ENCODE measurements around the gene HSF5.

The HSF5 gene

DNA sequence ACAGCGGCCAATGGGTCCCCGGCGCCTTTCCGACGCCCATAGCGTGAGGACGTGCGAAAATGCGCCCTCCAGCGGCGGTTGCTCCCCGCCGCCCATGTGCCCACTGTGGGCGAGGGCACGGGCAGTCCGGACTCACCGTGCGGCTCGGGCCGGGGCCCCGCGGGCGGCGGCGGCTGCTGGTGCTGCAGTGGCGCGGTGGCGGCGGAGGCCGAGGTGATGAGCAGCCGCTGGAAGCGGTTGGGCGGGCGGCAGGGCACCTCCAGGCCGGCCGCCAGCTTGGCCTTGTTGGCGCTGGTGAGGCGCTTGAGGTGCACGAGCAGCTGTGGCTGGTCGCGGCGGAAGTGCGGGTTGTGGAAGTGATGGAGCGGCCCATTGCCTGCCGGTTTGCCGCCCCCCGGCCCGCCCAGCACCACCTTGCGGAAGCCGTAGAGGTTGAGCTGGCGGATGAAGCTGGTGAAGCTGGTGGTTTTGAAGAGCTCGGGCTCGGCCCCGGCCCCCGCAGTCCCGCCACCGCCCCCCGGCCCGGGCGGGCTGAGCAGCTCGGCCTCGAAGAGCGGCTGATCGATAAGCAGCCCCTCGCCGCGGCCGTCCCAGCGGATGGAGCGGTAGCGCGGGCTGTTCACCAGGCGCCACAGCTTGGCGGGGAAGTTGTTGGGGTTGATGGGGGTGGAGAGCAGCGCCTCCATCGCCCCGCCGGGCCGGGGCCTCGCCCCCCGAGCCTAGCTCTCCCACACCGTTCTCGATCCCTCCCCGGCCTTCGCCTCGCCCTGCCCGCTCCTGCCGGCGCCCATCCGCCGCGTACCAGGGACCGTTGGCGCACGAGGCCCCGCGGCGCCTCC is at the start of gene HSF5:
Gene HSF5, minus strand, starts transcription at position 820 of the 839 bp plus-strand sequence. Its CDS starts 134 bp downstream, at position 686.
- DNase-seq, result peak; percentile 67

DNA sequence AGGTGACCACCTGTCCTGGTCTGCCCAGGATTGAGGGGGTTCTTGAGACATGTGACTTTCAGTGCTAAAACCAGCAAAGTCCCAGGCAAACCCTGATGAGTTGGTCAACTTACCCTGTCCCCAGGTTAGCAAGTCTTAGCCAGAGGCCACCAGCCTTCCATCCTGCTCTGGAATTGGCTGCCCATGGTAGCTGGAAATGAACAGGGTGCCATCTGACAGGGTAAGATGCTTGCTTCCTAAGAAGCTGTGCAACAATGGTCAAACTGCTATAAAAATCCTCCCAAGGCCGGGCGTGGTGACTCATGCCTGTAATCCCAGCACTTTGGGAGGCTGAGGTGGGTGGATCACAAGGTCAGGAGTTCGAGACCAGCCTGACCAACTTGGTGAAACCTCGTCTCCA is 49.1 kb upstream of the HSF5 start:
- no peak for DNase-seq

DNA sequence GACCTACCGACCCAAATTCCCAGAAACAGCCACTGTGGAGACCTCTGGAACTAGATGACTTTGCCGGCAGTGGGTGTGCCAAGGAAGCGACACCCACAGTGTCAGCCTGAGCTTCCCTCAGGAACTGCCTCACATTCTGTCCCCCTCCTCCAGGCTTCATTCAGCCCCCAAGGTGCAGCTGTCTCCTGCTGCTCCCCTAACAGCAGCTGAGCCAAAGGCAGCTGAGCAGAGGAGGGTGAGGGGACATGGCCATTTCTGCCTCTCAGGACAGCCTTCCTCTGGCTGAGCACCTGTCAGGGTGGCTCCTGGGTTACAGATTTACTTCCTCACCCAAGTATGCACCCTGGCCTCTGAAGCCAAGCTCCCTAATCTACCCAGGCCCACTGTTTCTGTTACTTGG is 48.3 kb upstream of the HSF5 start:
- no peak for DNase-seq

- DNase-seq, result no peak
Measured at GRCh38 chr17:58535431-58535830, 47.2 kb upstream of the HSF5 start.

- no peak for DNase-seq
Measured at GRCh38 chr17:58534901-58535421, 46.8 kb upstream of the HSF5 start.

DNA sequence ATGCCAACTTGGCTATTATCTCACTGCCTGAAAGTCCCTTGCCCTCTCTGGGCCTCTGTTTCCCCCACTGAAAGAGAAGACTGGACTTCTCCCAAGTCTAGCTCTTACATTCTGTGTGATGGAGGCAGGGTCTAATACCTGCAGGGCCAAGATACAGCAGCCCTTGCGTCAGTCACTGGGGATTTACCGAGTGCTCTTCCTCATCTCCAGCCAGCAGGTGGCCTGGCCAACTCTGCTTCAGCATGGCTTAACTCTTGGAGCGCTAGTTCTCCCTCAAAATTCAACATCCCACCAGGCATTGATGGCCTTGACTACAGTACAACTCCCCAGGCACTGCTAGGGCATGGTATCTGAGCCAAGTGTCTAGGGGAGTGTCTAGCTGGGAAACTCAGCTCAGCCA is 46.1 kb upstream of the HSF5 start:
- no peak for DNase-seq

GRCh38 chr17:58533616-58534188 is 45.5 kb upstream of the HSF5 start:
- DNase-seq, result no peak

DNA sequence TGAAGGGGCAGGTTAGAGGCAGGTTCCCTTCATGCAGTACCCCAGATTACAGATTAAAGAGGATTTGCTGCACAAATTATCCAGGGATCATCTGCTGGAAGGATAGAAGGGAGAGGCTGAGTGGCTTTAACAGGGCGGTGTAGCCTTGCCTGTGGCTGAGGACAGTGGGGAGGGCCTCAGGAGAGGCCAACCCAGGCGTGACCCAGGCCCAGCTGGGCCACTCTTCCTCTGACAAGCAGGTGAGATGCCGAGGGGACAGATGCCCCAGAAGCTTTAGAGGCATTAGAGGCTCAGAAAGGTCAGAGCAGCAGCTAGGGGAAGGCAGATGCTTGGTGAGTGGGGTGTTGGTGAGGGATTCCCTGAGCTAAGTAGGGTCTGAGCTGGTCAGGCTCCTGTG is 44.3 kb upstream of the HSF5 start:
- no peak for DNase-seq

GRCh38 chr17:58531661-58532554 is 43.7 kb upstream of the HSF5 start:
- peak; percentile 49 for DNase-seq

- DNase-seq, result no peak
Measured at GRCh38 chr17:58531122-58531521, 42.9 kb upstream of the HSF5 start.

- no peak for DNase-seq
Measured at GRCh38 chr17:58530655-58531054, 42.4 kb upstream of the HSF5 start.

DNA sequence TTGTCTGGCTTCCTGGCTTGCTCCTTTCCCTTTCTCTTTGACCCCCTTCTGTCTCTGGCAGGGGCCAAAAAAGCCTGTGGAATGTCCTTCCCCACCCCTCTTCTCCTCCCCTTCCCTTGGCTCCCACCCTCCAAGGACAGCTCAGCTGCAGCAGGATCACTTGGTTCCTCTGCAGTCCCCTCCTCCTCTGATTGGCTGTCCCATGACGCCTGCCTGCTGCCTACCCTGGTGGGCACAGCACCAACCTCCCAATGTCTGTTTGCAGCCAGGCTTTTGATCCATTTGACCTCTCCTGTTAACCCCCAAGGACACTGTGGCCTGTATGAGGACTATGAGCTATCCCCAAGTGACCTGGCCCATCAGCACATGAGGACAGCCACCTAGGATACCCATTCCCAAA is 41.1 kb upstream of the HSF5 start:
- no peak for DNase-seq

DNA sequence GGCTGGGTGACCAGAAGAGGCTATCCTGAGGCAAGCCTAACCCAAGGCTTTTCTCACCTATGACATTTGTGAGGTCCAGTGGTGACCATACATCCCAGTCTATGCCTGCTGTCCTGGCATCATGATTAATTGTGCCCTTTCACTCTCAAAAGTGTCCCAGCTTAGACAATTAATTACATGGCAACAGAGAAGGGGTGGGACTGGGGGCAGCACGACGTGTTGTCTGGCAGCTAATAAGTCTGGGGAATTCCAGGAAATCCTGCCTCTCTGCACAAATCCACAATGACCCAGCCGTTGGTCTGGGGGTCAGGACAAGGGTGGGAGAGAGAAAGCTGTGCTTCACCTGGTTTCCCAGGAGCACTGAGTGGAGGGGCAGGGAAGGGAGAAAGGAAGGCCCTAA is 40.2 kb upstream of the HSF5 start:
- no peak for DNase-seq

GRCh38 chr17:58527949-58528348 is 39.7 kb upstream of the HSF5 start:
- no peak for DNase-seq

- DNase-seq, result no peak
Measured at GRCh38 chr17:58527306-58527705, 39.1 kb upstream of the HSF5 start.

DNA sequence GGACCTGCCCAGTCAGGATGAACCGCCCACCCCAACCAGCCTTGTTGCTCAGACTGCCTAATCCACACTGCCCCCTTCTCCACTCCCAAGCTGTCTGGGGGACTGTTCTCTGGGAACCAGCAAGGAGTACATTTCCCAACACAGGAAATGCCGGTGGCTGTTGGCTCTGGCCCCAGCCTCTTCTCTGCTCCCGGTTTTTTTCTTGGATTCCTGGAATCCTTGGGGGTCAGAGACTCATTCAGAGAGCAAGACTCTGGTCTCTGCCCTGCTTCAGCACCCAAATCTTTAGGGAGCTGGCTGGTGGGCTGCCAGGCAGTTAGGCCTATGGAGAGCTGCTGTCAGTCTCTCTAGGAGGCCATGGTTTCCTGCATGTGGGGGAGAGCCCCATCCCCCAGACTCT is 37.0 kb upstream of the HSF5 start:
- DNase-seq, result no peak

GRCh38 chr17:58521680-58522079 is 33.5 kb upstream of the HSF5 start:
- no peak for DNase-seq

DNA sequence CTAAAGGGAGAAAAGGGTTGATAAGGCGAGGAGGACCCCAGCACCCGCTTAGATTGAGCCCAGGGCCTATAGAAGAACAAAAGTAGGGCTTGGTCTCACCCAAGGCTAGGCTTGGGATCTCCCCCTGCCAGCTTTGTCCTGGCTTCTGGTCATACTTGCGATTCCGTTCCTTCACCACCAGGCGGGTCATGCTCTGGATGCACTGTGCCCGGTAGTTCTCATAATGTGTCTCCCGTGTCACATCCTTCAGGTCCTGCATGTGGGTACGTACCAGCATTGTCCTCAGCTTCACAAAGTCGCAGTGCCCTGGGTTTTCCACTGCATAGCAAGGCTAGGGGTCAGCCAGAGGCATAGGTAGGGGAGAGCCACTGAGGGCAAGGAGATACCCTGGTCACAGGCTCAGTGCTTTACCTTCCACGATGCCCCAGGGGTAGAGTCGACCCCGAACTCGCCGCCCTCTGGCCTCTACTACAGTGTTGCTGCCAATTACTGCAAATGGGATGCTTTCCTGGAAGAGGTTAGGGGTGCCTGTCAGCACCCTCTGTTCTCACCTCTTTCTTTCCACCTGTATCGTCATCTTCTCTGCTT is 32.7 kb upstream of the HSF5 start:
- no peak for DNase-seq

DNA sequence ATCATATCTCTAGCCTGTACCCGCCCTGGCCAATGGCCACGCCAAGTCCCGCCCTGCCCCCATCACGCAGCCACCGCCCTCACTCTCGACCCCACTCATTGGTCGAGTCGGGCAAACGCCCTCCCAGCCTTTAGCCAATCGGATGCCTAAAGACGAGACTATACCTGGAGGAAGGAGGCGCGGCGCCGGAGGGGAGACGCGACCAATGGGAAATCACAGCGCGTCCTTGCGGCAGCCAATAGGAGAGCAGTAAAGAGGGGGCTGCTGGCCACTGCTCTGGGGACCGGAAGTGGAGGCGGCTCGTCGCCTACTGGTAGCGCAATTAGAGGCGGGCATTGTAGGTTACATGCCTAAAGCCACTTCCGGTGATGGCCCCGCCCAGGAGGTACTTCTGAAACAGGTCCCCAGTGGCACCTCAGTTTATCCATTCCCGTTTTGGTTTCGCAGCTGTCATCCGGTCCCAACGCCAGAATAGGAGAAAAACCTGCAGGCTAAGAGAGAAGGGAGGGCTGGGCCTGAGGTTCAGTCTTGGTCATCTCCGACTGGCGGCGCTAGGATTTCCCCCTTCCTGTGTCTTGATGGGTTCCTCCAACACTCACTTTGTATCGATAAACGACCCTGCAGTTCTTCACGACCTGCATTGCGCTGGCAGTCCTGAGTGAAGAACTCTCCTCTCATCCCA is 29.9 kb upstream of the HSF5 start:
- peak; percentile 99 for DNase-seq

- no peak for DNase-seq
Measured at GRCh38 chr17:58517378-58517927, 29.2 kb upstream of the HSF5 start.

DNA sequence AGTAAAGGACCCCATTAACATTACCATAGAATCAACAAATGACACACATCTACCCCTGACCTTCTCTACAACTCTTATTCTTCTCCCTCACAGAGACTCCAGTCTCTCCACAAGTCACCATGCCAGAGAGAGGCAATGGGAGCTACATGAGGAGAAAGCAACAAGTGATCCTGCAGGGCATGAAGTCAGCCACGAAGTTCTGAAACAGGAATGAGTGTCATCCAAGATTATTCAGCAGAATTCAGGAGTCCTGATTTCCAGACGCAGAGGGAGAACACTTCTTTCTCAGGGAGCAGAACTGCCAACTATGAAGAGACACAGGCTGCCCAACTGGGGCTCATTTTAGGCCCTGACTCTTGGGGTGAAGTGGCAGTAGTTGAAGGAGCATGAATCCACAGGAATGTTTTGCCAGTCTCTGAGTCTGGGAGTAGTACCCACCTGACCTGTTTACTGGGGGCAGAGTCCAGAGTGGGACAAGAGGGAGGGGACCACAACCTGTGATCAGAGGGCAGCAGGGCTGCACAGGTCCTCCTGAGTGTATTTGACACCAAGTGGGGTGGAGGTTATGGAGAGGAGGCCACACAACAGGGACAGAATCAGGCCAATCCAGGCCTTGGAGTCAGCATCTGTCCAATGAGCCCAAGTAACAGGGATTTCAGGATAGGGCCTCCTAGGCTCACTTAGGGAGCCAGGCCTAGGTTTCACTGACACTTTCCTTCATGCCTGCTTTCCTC is 28.6 kb upstream of the HSF5 start:
- no peak for DNase-seq
